Activated gamma-delta T cell treated with Interleukin-2 at 50 U/mL for 16 hours (primary cell): ENCODE measurements around the gene MMP24.
A peak's percentile ranks its signal among the peaks of the same experiment; 100 is the strongest.

Experiments used
- DNase-seq: peaks from one replicate; pipeline ENCODE4 v3.0.0-alpha.2; 2020

Gene MMP24

DNA sequence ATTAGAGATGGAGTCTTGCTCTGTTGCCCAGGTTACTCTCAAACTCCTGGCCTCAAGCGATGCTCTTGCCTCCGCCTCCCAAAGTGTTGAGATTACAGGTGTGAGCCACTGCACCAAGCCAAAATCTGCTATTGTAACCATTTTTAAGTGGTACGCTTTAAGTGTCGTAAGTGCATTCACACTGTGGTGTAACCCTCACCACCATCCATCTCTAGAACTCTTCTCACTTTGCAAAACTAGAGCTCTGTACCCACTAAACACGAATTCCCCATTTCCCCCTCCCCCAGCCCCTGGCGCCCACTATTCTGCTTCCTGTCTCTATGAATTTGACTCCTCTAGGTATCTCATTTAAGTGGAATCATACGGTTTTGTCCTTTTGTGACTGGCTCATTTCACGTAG lies 68.6 kb downstream of the MMP24 start:
- DNase-seq: no peak

DNA sequence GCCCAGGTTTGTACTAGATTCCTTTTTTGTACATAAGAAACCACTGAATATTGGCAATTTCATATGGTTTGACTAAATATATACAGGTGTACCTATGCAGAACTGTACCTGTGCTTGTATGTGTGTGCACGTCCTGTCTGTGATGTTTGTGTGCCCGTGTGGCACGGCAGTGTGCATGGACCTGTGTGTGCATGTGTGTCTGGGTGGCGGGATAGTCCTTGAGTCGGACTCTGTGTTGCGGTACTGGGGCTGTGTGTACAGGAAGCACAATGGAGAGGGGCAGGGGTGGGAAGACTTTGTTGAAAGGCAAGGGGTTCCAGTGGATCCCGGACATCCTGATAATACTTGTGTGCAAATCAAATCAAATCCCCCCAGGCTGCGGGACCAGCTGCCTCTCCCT lies 69.2 kb downstream of the MMP24 start:
- no peak for DNase-seq

DNA sequence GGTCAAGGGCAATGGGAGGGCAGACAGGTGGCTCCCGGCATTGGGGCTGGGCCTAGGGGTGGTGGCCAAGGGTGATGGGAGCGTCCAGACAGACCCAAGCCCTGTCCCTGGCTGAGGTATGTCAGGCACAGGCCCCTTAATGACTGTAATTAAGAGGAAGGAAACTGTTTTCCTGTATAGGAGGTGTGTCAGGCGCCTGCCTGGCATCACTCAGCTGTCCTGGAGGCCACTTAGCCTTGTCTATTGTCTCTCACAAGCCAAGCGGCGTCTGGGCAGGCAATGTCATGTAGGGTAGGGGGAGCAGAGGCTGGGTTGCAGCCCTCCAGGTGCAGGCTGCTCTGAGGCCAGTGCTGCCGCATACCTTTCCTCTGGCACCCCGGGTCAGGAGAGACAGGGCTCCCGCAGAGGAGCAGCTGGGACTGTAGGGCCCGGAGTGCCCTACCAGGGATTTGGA lies 69.6 kb downstream of the MMP24 start:
- no peak for DNase-seq

DNA sequence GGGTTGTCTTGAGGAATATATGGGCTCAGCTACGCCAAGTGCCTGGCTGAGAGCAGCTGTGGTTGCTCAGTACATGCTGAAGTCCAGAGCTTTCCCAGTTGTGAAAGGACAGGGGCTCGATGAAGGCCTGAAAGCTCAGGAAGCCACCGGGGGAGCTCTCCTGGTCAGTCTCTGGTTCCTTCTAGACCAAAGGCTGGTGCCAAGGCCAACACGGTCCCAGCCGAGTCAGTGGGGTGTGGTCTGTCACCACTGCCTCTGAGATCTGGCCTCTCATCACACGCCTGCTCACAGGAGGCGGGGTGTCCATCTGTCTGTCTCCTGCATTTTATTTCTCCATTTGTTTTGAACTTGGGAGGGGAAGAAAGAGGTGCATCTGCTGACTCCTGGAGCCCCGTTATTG lies 70.7 kb downstream of the MMP24 start:
- DNase-seq: no peak

DNA sequence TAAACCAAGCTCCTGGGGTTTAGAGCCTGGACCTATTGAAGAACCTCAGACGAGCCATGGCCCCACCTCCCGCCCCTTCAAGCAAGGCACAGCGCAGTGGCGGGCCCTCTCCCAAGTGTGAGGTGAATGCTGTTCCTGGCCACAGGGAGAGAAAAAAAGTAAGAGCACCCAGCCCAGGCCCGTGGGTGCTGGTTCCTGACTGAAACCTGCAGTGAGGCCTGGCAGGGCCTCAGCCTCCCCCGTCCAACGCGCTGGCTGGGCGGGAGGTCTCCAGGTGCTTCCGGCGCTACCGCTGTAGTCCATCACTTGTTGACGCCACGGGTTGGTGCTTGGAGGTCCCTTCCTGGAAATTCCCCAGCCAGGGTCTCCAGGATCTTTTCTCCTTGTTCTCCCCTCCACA lies 71.2 kb downstream of the MMP24 start:
- DNase-seq: no peak

DNA sequence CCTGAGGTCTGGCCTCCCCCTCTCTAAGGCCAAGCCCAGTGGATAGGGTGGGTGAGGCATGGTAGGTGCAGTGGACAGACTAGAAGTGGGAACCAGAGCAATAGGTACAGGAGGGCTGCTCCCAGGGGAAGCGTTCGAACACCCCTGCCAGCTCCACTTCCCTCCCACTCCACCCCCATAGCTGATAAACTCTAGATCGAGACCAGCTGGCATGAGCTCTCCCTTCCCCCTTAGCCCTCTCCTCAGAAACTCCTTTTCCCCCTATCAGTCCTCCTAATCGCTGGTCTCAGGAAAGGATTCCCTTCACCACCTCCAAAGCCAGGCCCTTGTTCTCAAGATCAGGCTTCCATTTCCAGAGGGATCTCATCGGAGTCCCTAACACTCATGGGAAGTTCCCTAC lies 71.8 kb downstream of the MMP24 start:
- no peak for DNase-seq

DNA sequence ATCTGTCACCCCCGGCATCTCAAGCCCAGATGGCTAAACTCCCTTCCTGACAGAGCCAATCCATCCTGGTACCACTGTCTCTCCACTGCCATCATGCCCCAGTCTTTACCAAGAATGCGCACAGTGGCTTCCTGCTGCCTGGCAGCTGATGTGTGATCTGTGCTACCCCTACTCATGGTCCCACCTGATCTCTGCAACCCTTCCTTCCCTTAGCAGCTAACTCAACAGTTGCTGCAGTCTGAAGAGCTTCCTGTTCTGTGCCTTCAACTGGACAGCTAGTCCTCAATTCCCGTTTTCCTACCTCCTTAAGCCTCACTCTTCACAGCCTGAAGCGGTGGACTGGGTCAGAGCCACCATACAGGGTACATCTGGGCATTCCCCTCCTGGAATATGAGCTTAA lies 73.3 kb downstream of the MMP24 start:
- no peak for DNase-seq

DNA sequence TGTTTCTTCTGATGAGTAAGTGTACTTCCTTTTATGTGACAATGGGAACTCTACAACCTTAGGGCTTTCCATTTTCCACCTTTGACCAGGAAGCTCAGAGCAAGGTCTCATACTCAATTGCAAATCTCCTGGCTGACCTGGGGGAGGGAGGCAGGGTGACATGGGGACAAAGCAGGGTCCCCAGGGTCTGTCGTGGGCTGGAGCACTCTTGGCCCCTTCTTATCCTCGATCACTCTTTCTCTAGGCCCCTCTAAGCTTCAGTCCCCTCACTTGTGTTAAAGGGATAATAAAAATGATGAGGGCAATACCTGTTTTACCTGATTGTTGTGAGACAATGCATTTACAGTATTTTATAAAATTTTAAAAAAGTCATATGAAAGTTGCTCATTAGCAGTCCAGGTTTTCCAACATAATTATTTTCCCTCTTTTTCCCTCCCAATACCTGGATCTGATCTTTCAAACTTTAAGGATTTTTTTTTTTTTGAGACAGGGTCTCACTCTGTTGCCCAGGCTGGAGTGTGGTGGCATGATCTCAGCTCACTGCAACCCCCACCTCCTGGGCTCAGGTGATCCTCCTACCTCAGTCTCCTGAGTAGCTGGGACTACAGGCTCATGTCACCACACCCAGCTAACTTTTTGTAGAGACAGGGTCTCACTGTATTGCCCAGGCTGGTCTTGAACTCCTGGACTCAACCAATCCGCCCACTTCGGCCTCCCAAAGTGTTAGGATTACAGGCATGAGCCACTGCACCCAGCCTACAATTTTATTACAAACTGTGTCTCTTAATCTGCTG lies 74.2 kb downstream of the MMP24 start:
- no peak for DNase-seq

DNA sequence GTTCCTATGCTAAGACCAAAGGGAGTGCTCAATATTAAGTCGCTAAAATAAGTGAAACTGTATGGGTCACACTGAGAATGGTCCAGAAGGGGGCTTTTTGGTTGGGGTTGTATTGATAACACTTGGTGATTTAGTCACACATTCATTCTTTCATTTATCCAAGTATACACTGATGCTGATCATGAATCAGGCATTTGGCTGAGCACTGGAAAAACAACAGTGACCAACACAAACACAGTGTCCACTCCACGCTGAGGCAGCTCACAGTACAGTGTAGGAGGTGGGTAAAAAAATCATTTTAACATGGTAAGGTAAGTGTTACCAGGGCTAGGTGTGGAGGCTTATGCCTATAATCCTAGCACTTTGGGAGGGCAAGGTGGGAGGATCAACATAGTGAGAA lies 74.9 kb downstream of the MMP24 start:
- no peak for DNase-seq

DNA sequence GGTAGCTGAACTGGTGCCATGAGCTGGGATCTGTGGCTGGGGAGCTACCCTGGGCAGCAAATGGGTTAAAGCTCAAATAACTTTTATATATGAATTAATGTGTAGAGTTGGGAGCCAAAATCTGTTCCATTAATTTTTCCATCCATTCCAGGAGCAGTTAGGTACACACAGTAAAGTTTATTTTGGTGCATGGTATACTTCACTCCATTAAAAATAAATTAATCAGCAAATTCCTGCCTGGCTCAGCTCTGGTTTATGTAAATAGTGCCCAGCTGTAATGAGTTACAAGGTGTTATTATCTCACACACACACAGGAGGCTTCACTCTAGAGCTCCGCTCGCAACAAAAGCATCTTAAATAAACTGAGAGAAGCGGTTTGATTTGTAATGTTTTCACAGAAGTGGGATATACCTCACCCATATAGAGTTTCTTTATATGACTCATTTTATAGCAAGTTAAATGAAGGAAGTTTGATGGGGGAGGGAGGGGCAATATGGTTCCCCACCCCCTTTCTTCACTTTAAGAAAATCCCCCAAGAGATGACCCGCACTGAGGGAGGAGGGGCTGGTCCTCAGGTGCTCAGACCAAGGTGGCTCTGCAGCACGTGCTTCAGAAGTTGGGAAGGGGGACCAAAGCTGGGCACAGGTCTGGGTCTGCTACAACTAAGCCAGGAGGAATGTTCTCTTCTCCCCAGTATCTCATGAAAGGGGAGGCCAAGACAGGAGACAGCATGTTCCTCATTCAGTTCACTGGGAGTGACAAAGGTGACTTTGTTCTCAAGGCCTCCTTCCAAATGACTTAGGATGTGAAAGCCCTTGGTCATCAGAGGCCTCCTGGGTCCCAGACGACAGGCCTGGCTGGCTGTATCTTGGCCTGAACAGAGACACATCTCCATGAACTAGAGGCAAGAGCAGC lies 76.2 kb downstream of the MMP24 start:
- DNase-seq: no peak

DNA sequence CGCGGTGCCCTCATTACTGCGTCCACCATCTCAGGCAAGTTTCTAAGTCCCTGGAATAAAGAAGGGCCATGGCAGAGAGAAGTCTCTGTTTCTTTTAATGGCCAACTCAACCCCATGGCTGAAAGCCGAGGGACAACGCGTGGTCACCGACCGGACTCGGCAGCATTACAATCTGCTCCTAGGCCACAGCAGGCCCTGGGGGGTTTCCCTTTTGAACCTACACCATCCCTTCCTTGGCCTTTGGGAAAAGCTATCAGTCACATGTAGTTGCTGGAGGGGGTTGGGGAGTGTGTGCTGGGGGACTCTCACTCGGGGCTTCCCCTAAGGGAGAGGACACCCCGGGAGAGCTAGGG lies 76.9 kb downstream of the MMP24 start:
- no peak for DNase-seq

DNA sequence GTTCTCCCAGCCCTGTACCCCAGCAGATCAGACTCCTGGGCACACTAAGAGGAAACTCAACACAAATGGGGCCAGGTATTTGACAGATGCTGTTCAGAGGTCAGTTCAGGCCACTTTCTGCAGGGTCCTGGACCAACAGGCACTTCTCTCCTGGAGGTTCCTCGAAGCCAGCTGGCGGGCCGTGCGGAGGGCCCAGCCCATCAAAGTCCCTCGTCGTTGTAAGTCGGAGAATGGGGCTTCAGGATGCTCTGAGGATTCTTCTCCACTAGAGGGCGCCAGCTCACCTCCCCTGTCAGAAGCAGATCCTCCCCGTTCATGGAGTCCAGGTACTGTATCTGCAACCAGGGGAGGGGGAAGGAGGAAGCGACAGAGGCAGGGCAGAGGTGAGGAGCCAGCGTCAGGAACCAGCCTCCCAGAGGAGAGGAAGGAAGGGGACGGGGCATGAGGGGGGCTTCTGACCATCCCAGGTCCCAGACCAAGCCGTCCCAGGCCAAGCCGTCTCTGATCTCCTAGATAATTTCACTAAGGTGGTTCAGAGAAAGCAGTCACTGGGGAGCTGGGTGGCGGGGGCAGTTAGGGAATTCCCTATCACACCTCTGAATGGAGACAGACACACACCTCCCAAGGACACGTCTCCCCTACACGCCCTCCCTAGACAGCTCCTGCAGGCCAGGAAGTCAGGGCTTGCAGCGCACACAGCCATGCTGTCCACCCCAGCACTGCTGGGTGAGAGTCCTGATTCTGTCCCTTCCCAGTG lies 77.4 kb downstream of the MMP24 start:
- peak; percentile 82 for DNase-seq

DNA sequence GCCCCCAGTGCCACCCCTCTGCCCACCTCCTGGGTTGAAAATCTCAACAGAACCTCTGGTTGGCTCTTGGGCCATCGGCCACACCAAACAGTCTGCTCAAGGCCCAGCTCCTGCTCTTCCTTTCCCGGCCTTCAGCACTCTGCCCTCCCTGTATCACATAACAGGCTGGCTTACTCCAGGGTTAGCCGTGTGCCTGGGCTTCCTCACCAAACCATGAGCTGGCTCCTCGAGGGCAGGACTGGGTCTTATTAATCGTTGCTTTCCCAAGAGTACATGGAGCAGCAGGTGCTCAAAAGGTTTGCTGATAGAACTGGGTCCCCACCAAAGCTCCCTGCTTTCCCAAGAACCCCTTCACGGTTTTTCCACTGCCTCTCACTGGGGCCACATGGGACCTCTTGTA lies 78.5 kb downstream of the MMP24 start:
- no peak for DNase-seq

DNA sequence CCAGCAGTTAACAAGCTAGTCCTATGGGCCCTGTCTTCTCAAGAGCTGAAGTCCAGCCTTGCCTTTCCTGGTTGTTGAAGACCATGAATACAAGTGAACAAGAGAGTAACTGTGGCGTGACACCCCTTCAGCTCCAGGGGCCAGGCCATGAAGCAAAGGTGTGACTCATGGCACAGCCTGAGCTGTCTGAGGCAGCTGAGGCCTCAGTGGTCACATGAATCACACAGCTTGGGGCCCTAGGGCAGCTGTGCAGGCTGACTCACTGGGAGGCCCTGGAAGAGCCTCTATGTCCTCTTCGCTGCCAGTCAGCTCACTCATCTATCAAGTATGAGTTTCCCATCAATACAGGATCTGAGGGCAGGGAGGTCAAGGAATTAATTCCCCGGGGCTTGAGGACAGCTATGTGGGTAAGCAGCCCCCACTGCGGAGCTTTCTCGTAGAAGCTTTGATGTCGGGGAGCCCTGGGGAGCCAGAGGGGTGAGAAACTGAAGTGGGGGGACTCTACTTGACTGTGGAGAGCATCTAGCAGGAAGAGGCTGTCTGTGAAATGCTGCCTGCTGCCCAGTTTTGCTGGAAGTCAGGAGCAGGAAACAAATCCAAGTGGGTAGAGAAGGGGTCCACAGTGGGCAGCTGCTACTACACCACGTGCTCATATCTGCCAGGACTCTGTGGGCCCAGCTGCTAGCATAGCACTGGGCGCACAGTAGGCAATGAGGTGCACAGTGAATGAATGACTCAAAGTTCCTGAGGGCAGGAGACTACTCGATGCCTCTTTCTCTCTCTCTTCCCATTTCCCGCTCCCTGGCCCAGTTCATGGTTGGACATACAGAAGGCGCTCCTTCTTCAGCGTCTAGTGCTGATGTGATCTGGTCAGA lies 79.4 kb downstream of the MMP24 start:
- peak; percentile 38 for DNase-seq

DNA sequence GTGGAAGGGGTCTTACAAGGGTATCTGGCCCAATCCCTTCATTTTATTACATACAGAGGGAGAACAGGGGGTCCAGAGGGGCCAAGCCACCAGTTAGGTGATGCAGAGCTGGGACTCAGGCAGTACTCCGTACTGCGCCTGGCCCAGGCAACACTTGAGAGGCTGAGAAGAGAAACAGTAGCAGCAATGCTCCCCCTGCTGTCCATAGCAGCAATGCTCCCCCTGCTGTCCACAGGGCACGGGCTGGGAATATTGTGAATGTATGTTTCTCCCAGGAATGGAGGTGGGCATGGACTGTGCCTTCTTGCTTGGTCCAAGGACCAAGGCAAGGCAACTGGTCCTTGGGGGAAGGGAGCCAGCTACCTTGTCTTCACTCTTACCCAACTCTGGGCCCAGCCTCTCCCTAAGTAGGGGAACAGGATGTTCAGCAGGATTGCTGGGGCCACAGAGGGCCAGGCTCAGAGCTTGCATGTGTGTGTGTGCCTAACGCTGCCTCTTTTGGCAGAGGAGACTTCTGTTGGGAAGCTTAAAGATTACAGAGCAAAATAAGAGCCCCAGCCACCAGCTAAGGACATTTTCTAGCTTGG lies 80.5 kb downstream of the MMP24 start:
- peak; percentile 14 for DNase-seq

DNA sequence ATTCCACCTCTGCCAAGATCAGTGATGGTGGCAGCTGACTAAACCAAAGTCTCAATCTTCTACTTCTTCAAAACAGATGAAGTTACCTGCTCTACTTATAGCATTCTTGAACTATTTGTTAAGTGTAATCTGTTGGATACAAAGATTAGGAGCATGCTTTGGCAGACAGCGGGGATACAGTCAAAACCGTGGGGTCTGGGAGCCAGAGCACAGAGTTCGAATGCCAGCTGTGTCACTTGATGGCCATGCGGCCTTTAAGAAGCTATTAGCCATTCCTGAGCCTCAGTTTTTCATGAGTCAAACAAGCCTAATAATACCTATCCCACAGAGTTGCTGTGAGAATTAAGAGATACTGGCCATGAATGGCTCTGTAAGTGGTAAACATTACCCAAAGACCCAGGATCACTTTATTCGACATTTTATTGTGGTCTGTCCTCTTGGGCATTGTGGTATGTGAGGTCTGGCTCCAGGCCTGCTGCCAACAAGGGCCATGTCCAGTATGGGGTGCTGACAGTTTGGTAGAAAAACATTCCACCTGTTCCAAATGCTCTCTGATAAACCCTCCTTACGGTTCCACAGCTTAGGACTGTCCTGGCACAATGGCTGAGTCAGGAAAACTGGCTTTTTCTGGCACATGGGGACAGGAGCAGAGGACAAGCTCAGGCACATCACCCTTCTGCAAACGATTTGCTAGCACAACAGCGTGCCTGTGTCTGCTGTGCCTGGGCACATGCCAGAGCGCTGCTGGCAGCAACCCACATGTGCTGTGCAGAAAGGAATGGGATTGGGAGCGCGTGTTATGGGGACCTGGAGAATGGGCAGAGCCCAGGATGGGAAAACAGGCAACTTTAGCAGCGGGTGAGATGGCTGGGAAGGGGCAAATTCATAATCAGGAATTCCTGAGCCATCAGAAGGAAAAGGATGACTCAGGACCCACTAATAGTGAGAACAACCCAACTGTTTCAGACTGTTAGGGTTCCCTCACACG lies 81.5 kb downstream of the MMP24 start:
- no peak for DNase-seq

DNA sequence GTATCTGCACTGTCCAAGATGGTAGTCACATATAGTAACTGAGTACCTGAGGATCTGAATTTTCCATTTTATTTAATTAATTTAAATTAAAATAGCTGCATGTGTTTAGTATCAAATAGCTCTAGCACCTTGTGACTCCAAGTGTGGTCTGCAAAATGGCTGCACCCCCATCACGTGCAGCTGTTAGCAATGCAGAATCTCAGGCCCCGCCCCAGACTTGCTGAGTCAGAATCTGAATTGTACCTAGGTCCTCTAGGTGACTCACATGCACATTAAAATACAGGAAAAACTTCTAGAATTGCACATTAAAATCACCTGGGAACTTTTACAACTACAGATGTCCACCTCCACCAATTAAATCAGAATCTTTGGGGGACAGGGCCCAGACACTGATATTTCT lies 84.9 kb downstream of the MMP24 start:
- DNase-seq: no peak

DNA sequence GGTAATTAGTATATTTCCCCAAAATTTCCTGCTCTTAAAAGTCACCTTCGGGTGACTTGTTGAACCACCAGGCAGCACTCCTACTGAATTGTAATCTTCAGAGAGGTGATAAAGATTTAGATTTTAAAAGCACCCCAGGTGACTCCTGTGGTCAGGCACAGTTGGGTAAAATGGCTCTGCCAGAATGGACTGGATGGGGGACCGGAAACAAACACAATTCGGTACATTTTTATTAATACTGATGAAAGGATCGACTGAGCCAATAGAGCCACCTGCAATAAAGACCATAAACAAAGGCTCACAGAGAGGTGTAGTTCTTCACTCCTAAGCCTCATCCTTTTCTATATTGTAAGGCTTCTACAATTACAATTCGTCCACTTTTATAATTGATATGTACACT lies 85.3 kb downstream of the MMP24 start:
- no peak for DNase-seq

DNA sequence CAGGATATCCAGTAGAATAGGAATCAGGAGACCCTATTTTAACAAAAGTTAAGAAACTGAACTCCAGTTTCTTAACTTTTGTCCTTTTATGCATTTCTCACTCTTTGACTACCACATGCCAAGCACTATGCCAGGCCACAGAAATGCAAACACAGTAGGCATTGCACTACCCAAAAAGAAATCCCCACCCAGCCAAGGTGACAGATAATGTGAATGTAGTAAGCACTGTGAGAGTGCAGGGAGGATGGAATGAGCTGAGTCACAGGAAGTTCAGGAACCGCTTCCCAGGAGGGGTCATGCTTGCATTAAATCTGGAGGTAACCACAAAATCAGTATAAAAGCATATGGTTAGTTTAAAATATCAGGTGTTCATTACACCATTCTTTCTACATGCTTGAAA lies 85.8 kb downstream of the MMP24 start:
- DNase-seq: no peak

DNA sequence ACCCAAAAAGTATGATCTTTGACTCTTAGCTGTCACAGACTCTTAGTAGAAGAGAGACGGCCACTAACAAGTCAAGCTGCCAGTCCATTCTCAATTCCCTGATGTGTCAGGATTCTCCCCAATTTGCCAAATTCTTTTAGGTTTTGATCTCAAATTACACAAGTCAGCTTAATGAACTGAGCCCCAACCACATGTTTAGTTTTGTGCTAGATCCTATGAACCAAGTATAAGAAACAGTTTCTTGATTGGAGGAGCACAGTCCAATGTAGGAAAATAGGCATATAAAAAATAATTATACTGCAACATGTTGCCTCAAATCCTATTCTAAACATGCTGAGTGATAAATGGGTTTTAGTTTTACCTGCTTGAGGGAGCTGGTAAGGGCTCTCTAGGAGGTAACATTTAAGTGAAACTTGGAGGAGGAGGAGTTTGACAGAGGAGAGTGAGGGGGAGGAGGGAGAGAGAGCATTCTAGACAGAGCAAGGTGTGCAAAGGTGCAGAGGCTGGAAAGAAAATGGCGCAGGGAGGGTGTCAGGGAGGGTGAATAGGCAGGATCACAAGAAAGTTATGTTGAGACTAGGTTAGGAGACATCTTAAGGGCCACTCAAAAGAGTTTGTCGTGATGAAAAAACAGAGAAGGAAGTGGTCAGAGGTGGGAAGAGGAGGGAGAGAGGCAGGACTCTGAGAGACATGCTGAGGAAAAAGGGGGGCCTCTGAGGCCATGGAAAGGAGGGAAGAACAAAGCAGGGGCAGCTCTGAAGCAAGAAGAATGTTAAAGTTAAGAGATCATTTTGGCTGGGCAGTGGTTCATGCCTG lies 88.5 kb downstream of the MMP24 start:
- DNase-seq: no peak
